Karpas-422 (cell line): ENCODE results near the gene MYO1E. TPM values are rescaled to one million over a fixed set of nuclear protein-coding genes. Genes with fewer than 3 reads are reported as not detected.
"Not testable (repeated sequence)": the region's sequence is repeated elsewhere in the genome, so short reads cannot be mapped to it uniquely, and the experiment has no call there.

Source experiments
- DNase-seq: peaks from one replicate; pipeline ENCODE4 v3.0.0-alpha.2; 2015
- H2AFZ ChIP-seq: fragments of 200-600 bp; sonication (generic); 2 replicates; pipeline ENCODE4 v1.6.1; 2014; ENCODE audit warnings: antibody characterized with exemption, low read length, mixed read lengths
- H3K27ac ChIP-seq: fragments of 200-600 bp; sonication (generic); 2 replicates; pipeline ENCODE4 v1.5.1; 2014; ENCODE audit warnings: mild to moderate bottlenecking, low read length, moderate library complexity
- H3K27me3 ChIP-seq: fragments of 200-600 bp; sonication (generic); 2 replicates; pipeline ENCODE4 v1.6.1; 2014; ENCODE audit warnings: low read length, mixed read lengths
- H3K36me3 ChIP-seq: fragments of 200-600 bp; sonication (generic); 2 replicates; pipeline ENCODE4 v1.6.1; 2014; ENCODE audit warnings: low read length, mixed read lengths; ENCODE audit not compliant: insufficient read depth
- H3K4me1 ChIP-seq: fragments of 200-600 bp; sonication (generic); 2 replicates; pipeline ENCODE4 v1.6.1; 2014; ENCODE audit warnings: mild to moderate bottlenecking, low read length, mixed read lengths
- H3K4me2 ChIP-seq: fragments of 200-600 bp; sonication (generic); 2 replicates; pipeline ENCODE4 v1.6.1; 2014; ENCODE audit warnings: low read length, low read depth, mild to moderate bottlenecking; ENCODE audit not compliant: poor library complexity, severe bottlenecking
- H3K4me3 ChIP-seq: fragments of 200-600 bp; sonication (generic); 2 replicates; pipeline ENCODE4 v1.5.1; 2014; ENCODE audit warnings: mild to moderate bottlenecking, antibody characterized with exemption, low read length, mixed read lengths
- H3K79me2 ChIP-seq: fragments of 200-600 bp; sonication (generic); 2 replicates; pipeline ENCODE4 v1.6.1; 2014; ENCODE audit warnings: mild to moderate bottlenecking, low read length, mixed read lengths
- H3K9ac ChIP-seq: fragments of 200-600 bp; sonication (generic); 2 replicates; pipeline ENCODE4 v1.6.0; 2014; ENCODE audit warnings: low read length
- H3K9me2 ChIP-seq: fragments of 200-600 bp; sonication (generic), shearing (Covaris generic); replicated peaks from 2 replicates; pipeline ENCODE4 v1.6.0; 2014; ENCODE audit warnings: mild to moderate bottlenecking, low read length, moderate library complexity; ENCODE audit not compliant: insufficient read depth
- H3K9me3 ChIP-seq: fragments of 300-700, 200-600 bp; sonication (generic); 2 replicates; pipeline ENCODE4 v1.6.1; 2014; ENCODE audit warnings: low read length, mixed read lengths
- H4K20me1 ChIP-seq: fragments of 200-600 bp; sonication (generic); 2 replicates; pipeline ENCODE4 v1.6.1; 2014; ENCODE audit warnings: mild to moderate bottlenecking, antibody characterized with exemption, low read length, low read depth; ENCODE audit not compliant: insufficient read depth
- total RNA-seq: library from RNA; depleted of rRNA; stranded (reverse); fragments of >200 nt; shearing (Covaris generic); gene quantifications from 2 replicates; pipeline ENCODE4 v1.2.3, GENCODE V29; 2014; ENCODE audit warnings: low replicate concordance

The MYO1E gene
- total RNA-seq, 1 experiment from 2014 or later = 1.5 TPM

DNA sequence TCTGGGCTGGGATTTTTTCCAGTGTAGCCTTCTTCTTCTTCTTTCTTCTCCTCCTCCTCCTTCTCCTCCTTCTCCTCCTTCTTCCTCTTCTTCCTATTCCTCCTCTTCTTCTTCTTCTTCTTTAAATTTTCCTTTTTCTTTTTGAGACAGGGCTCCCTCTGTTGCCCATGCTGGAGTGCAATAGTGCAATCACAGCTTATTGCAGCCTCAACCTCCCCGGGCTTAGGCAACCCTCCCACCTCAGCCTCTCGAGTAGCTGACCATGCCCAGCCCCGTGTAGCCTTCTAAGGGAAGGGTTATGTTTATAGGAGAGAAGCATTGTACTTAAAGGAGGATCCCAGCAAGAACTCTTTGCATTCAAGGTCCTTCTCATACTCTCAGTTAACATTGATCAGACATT, 24.0 kb upstream of the MYO1E start:
- Histone ChIP-seq H3K9me2 (no peaks in the 10 kb centered on the region), H3K4me2 (no peak overlapping the region), H3K4me3 (no peak overlapping the region), H3K79me2 (no peaks in the 10 kb centered on the region), H3K9ac (no peak overlapping the region), H3K9me3 (no peaks in the 10 kb centered on the region), H4K20me1 (no peaks in the 10 kb centered on the region), H3K4me1 (peaks cover 19% of the 10 kb centered on the region), H3K36me3 (no peaks in the 10 kb centered on the region), H2AFZ (no peak overlapping the region), H3K27me3 (no peaks in the 10 kb centered on the region), H3K27ac (no peak overlapping the region)
- DNase-seq = no peak

- no peaks in the 10 kb centered on the region for H3K9me3 ChIP-seq
- H3K9me2 ChIP-seq = no peaks in the 10 kb centered on the region
- no peaks in the 10 kb centered on the region for H4K20me1 ChIP-seq
- no peak overlapping the region for H2AFZ ChIP-seq
- H3K4me3 ChIP-seq = no peak overlapping the region
- no peaks in the 10 kb centered on the region for H3K79me2 ChIP-seq
- no peak overlapping the region for H3K4me2 ChIP-seq
- H3K27me3 ChIP-seq = no peaks in the 10 kb centered on the region
- H3K36me3 ChIP-seq = no peaks in the 10 kb centered on the region
- no peak overlapping the region for H3K9ac ChIP-seq
- no peak overlapping the region for H3K27ac ChIP-seq
- no peak for DNase-seq
- H3K4me1 ChIP-seq = peaks cover 19% of the 10 kb centered on the region
Measured at GRCh38 chr15:59396211-59396610, 23.5 kb upstream of the MYO1E start.

- H3K9ac ChIP-seq = no peak overlapping the region
- peaks cover 5% of the 10 kb centered on the region for H3K4me1 ChIP-seq
- no peaks in the 10 kb centered on the region for H3K9me3 ChIP-seq
- DNase-seq = no peak
- no peaks in the 10 kb centered on the region for H3K79me2 ChIP-seq
- no peak overlapping the region for H3K27ac ChIP-seq
- no peaks in the 10 kb centered on the region for H3K27me3 ChIP-seq
- H4K20me1 ChIP-seq = no peaks in the 10 kb centered on the region
- no peaks in the 10 kb centered on the region for H3K36me3 ChIP-seq
- H3K4me2 ChIP-seq = no peak overlapping the region
- no peak overlapping the region for H3K4me3 ChIP-seq
- H3K9me2 ChIP-seq = no peaks in the 10 kb centered on the region
- no peak overlapping the region for H2AFZ ChIP-seq
Measured at GRCh38 chr15:59394166-59394661, 21.5 kb upstream of the MYO1E start.

- Histone ChIP-seq H3K9me3 (no peaks in the 10 kb centered on the region), H3K79me2 (no peaks in the 10 kb centered on the region), H3K4me1 (no peaks in the 10 kb centered on the region), H3K36me3 (no peaks in the 10 kb centered on the region), H3K4me3 (no peak overlapping the region), H3K9me2 (no peaks in the 10 kb centered on the region), H3K27me3 (no peaks in the 10 kb centered on the region), H3K4me2 (no peak overlapping the region), H2AFZ (no peak overlapping the region), H4K20me1 (no peaks in the 10 kb centered on the region), H3K9ac (no peak overlapping the region), H3K27ac (no peak overlapping the region)
- DNase-seq = no peak
Measured at GRCh38 chr15:59392299-59392698, 19.6 kb upstream of the MYO1E start.

DNA sequence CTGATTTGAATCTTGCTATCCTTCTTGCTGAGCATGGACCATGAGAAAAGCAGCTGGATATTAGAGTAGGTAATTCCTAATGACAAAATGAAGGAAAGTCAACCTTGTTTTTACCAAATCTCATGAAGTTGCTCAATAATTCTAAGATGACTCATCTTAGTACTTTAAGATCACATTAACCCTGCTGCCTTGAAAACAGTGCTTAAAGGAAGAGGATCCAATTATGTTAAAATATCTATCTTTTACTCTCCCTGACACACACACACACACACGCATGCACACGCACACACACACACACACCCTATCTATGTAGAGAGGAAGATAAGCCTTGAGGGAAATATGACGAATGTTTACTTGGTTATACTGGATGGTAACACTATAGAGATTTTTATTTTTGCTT, 16.0 kb upstream of the MYO1E start:
- H3K4me2 ChIP-seq = no peak overlapping the region

GRCh38 chr15:59387196-59387878, 14.7 kb upstream of the MYO1E start:
- H3K9me2 ChIP-seq, H3K79me2 ChIP-seq, H2AFZ ChIP-seq, H3K4me1 ChIP-seq, H3K27me3 ChIP-seq, H3K9ac ChIP-seq, H3K27ac ChIP-seq, H3K9me3 ChIP-seq, H3K4me2 ChIP-seq, H3K36me3 ChIP-seq, DNase-seq, H3K4me3 ChIP-seq, H4K20me1 ChIP-seq: not testable (repeated sequence)

More for the DNA sequence above, 16.0 kb upstream of the MYO1E start:
- Histone ChIP-seq H3K9me2 (no peaks in the 10 kb centered on the region), H3K9me3 (no peaks in the 10 kb centered on the region), H3K27me3 (no peaks in the 10 kb centered on the region), H3K4me3 (no peak overlapping the region), H3K9ac (no peak overlapping the region), H3K36me3 (no peaks in the 10 kb centered on the region), H3K79me2 (no peaks in the 10 kb centered on the region), H4K20me1 (no peaks in the 10 kb centered on the region), H3K4me1 (no peaks in the 10 kb centered on the region), H2AFZ (no peak overlapping the region), H3K27ac (no peak overlapping the region)
- no peak for DNase-seq

GRCh38 chr15:59385171-59385570, 12.5 kb upstream of the MYO1E start:
- Histone ChIP-seq H3K4me1 (no peaks in the 10 kb centered on the region), H3K9me3 (no peaks in the 10 kb centered on the region), H3K27me3 (no peaks in the 10 kb centered on the region), H3K9ac (no peak overlapping the region), H3K9me2 (no peaks in the 10 kb centered on the region), H2AFZ (no peak overlapping the region), H3K4me2 (no peak overlapping the region), H3K27ac (no peak overlapping the region), H3K79me2 (no peaks in the 10 kb centered on the region), H4K20me1 (no peaks in the 10 kb centered on the region), H3K36me3 (no peaks in the 10 kb centered on the region), H3K4me3 (no peak overlapping the region)
- DNase-seq = no peak

- Histone ChIP-seq H4K20me1 (no peaks in the 10 kb centered on the region), H3K4me1 (no peaks in the 10 kb centered on the region), H3K36me3 (no peaks in the 10 kb centered on the region), H3K4me2 (no peak overlapping the region), H2AFZ (no peak overlapping the region), H3K9me2 (no peaks in the 10 kb centered on the region), H3K79me2 (no peaks in the 10 kb centered on the region), H3K4me3 (no peak overlapping the region), H3K27me3 (no peaks in the 10 kb centered on the region), H3K9me3 (no peaks in the 10 kb centered on the region), H3K9ac (no peak overlapping the region), H3K27ac (no peak overlapping the region)
- no peak for DNase-seq
Measured at GRCh38 chr15:59384507-59384906, 11.8 kb upstream of the MYO1E start.
